Colonic mucosa (tissue), 4 donors: ENCODE data around the gene GALNT10. TPM values are rescaled to one million over a fixed set of nuclear protein-coding genes. Genes with fewer than 3 reads are reported as not detected.

Experiments
- DNase-seq: peaks from one replicate; pipeline ENCODE4 v3.0.0-alpha.2; 2020
- H3K27ac ChIP-seq: fragments of 200-600 bp; one replicate; pipeline ENCODE4 v1.8.0; 2021
- H3K27me3 ChIP-seq: fragments of 200-600 bp; one replicate; pipeline ENCODE4 v1.8.0; 2021
- H3K36me3 ChIP-seq: fragments of 200-600 bp; one replicate; pipeline ENCODE4 v1.8.0; 2021
- H3K4me1 ChIP-seq: fragments of 200-600 bp; one replicate; pipeline ENCODE4 v1.8.0; 2021; ENCODE audit warnings: mild to moderate bottlenecking
- H3K4me3 ChIP-seq: fragments of 200-600 bp; one replicate; pipeline ENCODE4 v1.8.0; 2021
- H3K9ac ChIP-seq, 2 donors: one replicate each; pipeline ENCODE4 v1.7.0; 2013; ENCODE audit warnings: control low read depth in 2 of 2, low read depth in 2 of 2, low read length in 2 of 2
- H3K9me3 ChIP-seq: fragments of 200-600 bp; one replicate; pipeline ENCODE4 v1.8.0; 2021
- CTCF ChIP-seq: fragments of 200-600 bp; IDR thresholded peaks from one replicate; pipeline ENCODE4 v1.8.0; 2022; ENCODE audit warnings: antibody characterized with exemption, mild to moderate bottlenecking
- intact Hi-C: fragments of 100-400 bp; cut with DNase I; formaldehyde crosslinking; loops from one replicate; pipeline ENCODE4 v1.14.1; 2022
- total RNA-seq, 2 donors: library from RNA; stranded (reverse); fragmentation: NEBNext Ultra II Directional in 1 of 2; extraction: Animal tissue kit (Norgen Biotek cat#: 25700) in 1 of 2; gene quantifications; one replicate each; pipeline ENCODE4 v1.2.1, GENCODE V29; 2021
- donor health status: healthy.
- donor health status: DM: no; HTN: no; CAD: no.
- donor health status: DM: no; HTN: no; CAD: no.

GALNT10 gene
- total RNA-seq, 2 donors from 2014 or later, result 40.0 to 46.7 TPM

- Histone ChIP-seq H3K27me3 (no peaks in the 10 kb centered on the region), H3K4me3 (no peak overlapping the region), H3K36me3 (no peaks in the 10 kb centered on the region), H3K4me1 (no peaks in the 10 kb centered on the region), H3K9ac (no peak overlapping the region), H3K9me3 (no peaks in the 10 kb centered on the region), H3K27ac (no peak overlapping the region)
- no peak for DNase-seq
- TF ChIP-seq CTCF, result no peak
- intact Hi-C loops, result no loop called here
Observed at GRCh38 chr5:154435226-154435625, 244.7 kb downstream of the GALNT10 start.

GRCh38 chr5:154437281-154437965, 246.9 kb downstream of the GALNT10 start:
- intact Hi-C loops, result no loop called here
- no peaks in the 10 kb centered on the region for H3K9me3 ChIP-seq
- no peaks in the 10 kb centered on the region for H3K36me3 ChIP-seq

GRCh38 chr5:154440540-154440939, 250.0 kb downstream of the GALNT10 start:
- Histone ChIP-seq H3K4me1 (no peaks in the 10 kb centered on the region), H3K36me3 (no peaks in the 10 kb centered on the region), H3K27ac (no peak overlapping the region), H3K9me3 (no peaks in the 10 kb centered on the region), H3K4me3 (no peak overlapping the region), H3K27me3 (no peaks in the 10 kb centered on the region), H3K9ac (no peak overlapping the region)
- no peak for DNase-seq
- intact Hi-C loops, result no loop called here
- TF ChIP-seq CTCF, result no peak

More at GRCh38 chr5:154437281-154437965, 246.9 kb downstream of the GALNT10 start:
- Histone ChIP-seq H3K4me1 (no peaks in the 10 kb centered on the region), H3K27me3 (no peaks in the 10 kb centered on the region), H3K9ac (no peak overlapping the region), H3K27ac (no peak overlapping the region), H3K4me3 (no peak overlapping the region)
- DNase-seq, result no peak
- TF ChIP-seq CTCF, result no peak

- Histone ChIP-seq H3K36me3 (no peaks in the 10 kb centered on the region), H3K4me3 (no peak overlapping the region), H3K4me1 (peaks cover 5% of the 10 kb centered on the region), H3K9me3 (no peaks in the 10 kb centered on the region), H3K27ac (no peak overlapping the region), H3K9ac (no peak overlapping the region), H3K27me3 (no peaks in the 10 kb centered on the region)
- DNase-seq, result no peak
- no peak for TF ChIP-seq CTCF
- intact Hi-C loops, result no loop called here
Observed at GRCh38 chr5:154442801-154443200, 252.3 kb downstream of the GALNT10 start.

- intact Hi-C loops, result no loop called here
- no peaks in the 10 kb centered on the region for H3K27me3 ChIP-seq
- H3K9me3 ChIP-seq, result no peaks in the 10 kb centered on the region
- peak; percentile 29 for DNase-seq
- H3K4me3 ChIP-seq, result peak overlapping the region; percentile 90
- TF ChIP-seq CTCF, result no peak
- no peaks in the 10 kb centered on the region for H3K36me3 ChIP-seq
- peak overlapping the region; percentile 73 to 95 for H3K9ac ChIP-seq
- peak overlapping the region; percentile 78 for H3K27ac ChIP-seq
- H3K4me1 ChIP-seq, result peaks cover 5% of the 10 kb centered on the region
Observed at GRCh38 chr5:154444556-154445421, 254.3 kb downstream of the GALNT10 start.
